ENCODE measurements around the gene CCHCR1.
A peak's percentile ranks its signal among the peaks of the same experiment; 100 is the strongest.

Gene CCHCR1

GRCh38 chr6:31156641-31157040 lies 961 bp downstream of the CCHCR1 start:
- peak overlapping the region; percentile 84; the same call in 1 of the 2 replicates for H3K27ac ChIP-seq
- H3K9me3 ChIP-seq (ENCODE audit: severe bottlenecking): no peaks in the 10 kb centered on the region
- no peak for DNase-seq
- no peak overlapping the region for H3K4me3 ChIP-seq (ENCODE audit: low read depth, low read length)
- TF ChIP-seq CTCF (IDR thresholded peaks at IDR 0.05; ENCODE audit: low read depth, low read length): no peak
- peaks cover 74% of the 10 kb centered on the region for H3K36me3 ChIP-seq
- no peaks in the 10 kb centered on the region for H3K27me3 ChIP-seq (ENCODE audit: insufficient read depth, low read depth, severe bottlenecking)

DNA sequence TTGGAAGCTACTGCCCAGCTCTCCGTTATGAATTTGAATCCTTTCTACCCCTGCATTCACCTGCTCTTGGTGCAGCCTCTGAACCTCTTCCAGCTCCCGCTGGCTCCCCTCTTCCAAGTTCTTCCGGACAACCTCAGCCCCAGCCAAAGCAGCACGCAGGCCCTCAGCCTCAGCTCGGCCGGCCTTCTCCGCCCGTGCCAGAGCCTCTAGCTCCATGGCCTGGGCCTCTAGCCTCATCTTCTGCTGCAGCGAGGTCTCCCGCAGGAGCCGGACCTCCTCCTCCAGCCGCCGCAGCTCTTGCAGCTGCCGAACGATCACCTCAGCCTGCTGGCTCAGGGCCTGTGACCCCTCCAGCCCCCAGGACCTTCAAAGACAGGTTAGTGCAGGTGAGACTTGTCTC lies 3.2 kb downstream of the CCHCR1 start:
- Histone ChIP-seq H3K4me3 (ENCODE audit: low read depth, low read length) (no peak overlapping the region), H3K36me3 (peaks cover 76% of the 10 kb centered on the region), H3K27ac (no peak overlapping the region), H3K9me3 (ENCODE audit: severe bottlenecking) (no peaks in the 10 kb centered on the region), H3K27me3 (ENCODE audit: insufficient read depth, low read depth, severe bottlenecking) (no peaks in the 10 kb centered on the region)
- no peak for DNase-seq
- TF ChIP-seq CTCF (IDR thresholded peaks at IDR 0.05; ENCODE audit: low read depth, low read length): no peak

DNA sequence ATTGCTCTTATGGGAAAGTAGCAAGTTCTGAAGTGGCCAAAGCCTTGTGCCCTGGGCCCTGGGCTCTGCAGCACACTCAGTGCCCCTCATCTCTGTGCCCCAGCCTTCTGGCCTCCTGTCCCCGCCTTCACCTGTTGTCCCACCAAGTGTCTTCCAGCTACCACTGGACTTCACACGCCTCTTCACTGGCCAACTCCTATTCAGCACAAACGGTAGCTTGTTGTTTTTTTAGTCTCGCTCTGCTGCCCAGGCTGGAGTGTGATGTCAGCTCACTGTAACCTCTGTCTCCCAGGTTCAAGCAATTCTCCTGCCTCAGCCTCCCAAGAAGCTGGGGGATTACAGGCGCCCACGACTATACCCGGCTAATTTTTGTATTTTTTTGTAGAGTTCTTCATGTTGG lies 4.8 kb downstream of the CCHCR1 start:
- Histone ChIP-seq H3K27me3 (ENCODE audit: insufficient read depth, low read depth, severe bottlenecking) (no peaks in the 10 kb centered on the region), H3K4me3 (ENCODE audit: low read depth, low read length) (no peak overlapping the region), H3K36me3 (peaks cover 82% of the 10 kb centered on the region), H3K9me3 (ENCODE audit: severe bottlenecking) (no peaks in the 10 kb centered on the region), H3K27ac (no peak overlapping the region)
- TF ChIP-seq CTCF (IDR thresholded peaks at IDR 0.05; ENCODE audit: low read depth, low read length): no peak
- no peak for DNase-seq

DNA sequence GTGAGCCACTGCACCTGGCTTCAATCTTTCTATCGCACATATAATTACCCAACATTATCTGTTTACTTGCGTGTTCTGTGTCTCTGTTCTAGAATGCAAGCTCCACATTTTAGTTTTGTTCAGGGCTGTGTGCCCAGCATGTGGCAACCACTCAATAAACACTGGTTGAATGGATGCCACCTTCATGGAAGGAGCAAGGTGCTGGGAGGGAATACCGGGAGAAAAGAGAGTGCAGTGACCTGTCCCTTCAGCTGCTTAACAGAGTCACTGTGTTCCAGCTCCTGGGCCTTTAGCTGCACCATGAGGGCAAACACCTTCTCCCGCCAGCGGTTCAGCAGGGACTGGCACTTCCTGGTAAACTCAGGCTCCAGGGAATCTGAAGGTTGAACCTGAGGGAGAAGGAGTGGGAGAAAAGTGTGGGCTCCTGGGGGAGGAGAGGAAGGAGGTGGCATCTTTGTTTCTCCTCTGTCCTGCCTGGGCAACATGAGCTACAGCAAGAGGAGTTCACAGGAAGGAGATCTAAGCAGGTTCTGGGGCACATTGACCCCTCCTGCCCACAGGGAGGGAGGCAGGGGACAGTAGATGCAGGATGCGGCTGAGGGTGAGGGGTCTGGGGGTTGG lies 7.7 kb downstream of the CCHCR1 start:
- Histone ChIP-seq H3K4me3 (ENCODE audit: low read depth, low read length) (no peak overlapping the region), H3K27ac (no peak overlapping the region), H3K9me3 (ENCODE audit: severe bottlenecking) (no peaks in the 10 kb centered on the region), H3K36me3 (peaks cover 90% of the 10 kb centered on the region), H3K27me3 (ENCODE audit: insufficient read depth, low read depth, severe bottlenecking) (no peaks in the 10 kb centered on the region)
- DNase-seq: no peak
- TF ChIP-seq CTCF (IDR thresholded peaks at IDR 0.05; ENCODE audit: low read depth, low read length): no peak

DNA sequence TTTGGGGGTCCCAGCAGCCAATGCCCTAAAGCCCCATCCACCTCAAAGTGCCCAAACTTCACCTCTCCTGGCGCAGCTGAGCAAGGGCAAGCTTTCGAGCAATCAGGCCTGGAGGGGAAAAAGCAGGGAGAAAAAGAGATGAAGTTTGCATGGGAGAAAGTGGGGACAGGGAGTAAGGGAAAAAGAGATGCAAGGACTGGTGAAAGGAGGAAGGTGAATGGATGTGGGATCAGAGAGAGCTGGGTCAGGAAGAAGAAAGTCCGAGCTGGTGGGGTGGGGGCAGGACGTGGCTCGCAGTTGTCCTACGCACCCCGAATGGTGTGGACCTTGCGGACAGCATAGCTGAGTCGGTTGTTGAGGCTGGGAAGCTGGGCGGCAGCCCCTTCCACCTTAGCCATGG lies 12.2 kb downstream of the CCHCR1 start:
- TF ChIP-seq CTCF (IDR thresholded peaks at IDR 0.05; ENCODE audit: low read depth, low read length): no peak
- no peak overlapping the region for H3K4me3 ChIP-seq (ENCODE audit: low read depth, low read length)
- peak overlapping the region; percentile 83 for H3K27ac ChIP-seq
- DNase-seq: no peak
- peaks cover 75% of the 10 kb centered on the region for H3K36me3 ChIP-seq
- H3K27me3 ChIP-seq (ENCODE audit: insufficient read depth, low read depth, severe bottlenecking): no peaks in the 10 kb centered on the region
- H3K9me3 ChIP-seq (ENCODE audit: severe bottlenecking): no peaks in the 10 kb centered on the region

DNA sequence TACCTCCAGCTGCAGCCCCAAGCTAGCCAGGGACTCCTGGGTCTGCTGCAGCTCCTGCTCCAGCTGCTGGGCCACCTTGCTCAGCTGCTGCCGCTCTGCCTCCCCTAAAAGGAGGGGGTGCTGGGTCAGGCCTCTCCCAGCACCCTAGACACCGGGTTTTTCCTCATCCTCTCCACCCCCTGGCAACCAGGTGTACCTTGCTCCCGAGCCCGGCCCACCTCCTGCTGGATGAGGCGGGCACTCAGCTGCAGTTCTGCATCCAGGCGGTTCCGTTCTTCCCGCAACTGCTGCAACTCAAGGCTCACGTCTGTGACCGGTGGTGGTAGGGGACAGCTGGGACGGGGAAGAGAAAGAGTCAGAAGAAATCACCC lies 12.6 kb downstream of the CCHCR1 start:
- TF ChIP-seq CTCF (IDR thresholded peaks at IDR 0.05; ENCODE audit: low read depth, low read length): no peak
- peaks cover 2% of the 10 kb centered on the region for H3K9me3 ChIP-seq (ENCODE audit: severe bottlenecking)
- H3K4me3 ChIP-seq (ENCODE audit: low read depth, low read length): no peak overlapping the region
- DNase-seq: no peak
- no peaks in the 10 kb centered on the region for H3K27me3 ChIP-seq (ENCODE audit: insufficient read depth, low read depth, severe bottlenecking)
- peak overlapping the region; percentile 83 for H3K27ac ChIP-seq
- H3K36me3 ChIP-seq: peaks cover 71% of the 10 kb centered on the region
